Measurements from ENCODE around the gene MED17. TPM values are rescaled to one million over a fixed set of nuclear protein-coding genes. Genes with fewer than 3 reads are reported as not detected.

The MED17 gene
- total RNA-seq, 2 experiments from 2014 or later: 23.0 to 33.3 TPM

GRCh38 chr11:93842034-93842433 lies 58.0 kb downstream of the MED17 start:
- intact Hi-C loops (cut with micrococcal nuclease; ENCODE audit: unreplicated experiment): no loop called here
- no peaks in the 10 kb centered on the region for H3K36me3 ChIP-seq (ENCODE audit: insufficient read depth, low read length)
- ChIA-PET CTCF (ENCODE audit: unreplicated experiment) (no interaction called here), POLR2A (interaction anchor here (0.6 kb wide), 1 partner anchor 540 kb away, joined by 3 read pairs; no protein-coding TSS in a partner anchor)
- H3K4me2 ChIP-seq (ENCODE audit: low read length): no peak overlapping the region
- no peak overlapping the region for H3K4me3 ChIP-seq (ENCODE audit: low read depth, low read length, poor library complexity, severe bottlenecking)
- TF ChIP-seq CTCF (conservative IDR thresholded peaks at IDR 0.05; ENCODE audit: low read length) (no peak), EZH2phosphoT487 (IDR thresholded peaks at IDR 0.05; ENCODE audit: borderline replicate concordance, low read depth, low read length) (no peak)
- H3K27ac ChIP-seq (ENCODE audit: low read depth, low read length, poor library complexity, severe bottlenecking): no peak overlapping the region
- no peaks in the 10 kb centered on the region for H3K9me2 ChIP-seq (ENCODE audit: insufficient read depth, low read length)
- no peaks in the 10 kb centered on the region for H3K79me2 ChIP-seq (ENCODE audit: insufficient read depth, low read depth, low read length)
- H2AFZ ChIP-seq (ENCODE audit: low read length): no peak overlapping the region
- H4K20me1 ChIP-seq (ENCODE audit: insufficient read depth, low read length): no peaks in the 10 kb centered on the region
- BruUV-seq (replicated peaks): no TSS peak
- H3K9me3 ChIP-seq (ENCODE audit: low read length): no peaks in the 10 kb centered on the region
- no peaks in the 10 kb centered on the region for H3K4me1 ChIP-seq (ENCODE audit: insufficient read depth, low read length, poor library complexity, severe bottlenecking)
- no peak for DNase-seq (ENCODE audit: low spot score)

GRCh38 chr11:93842461-93842860 lies 58.4 kb downstream of the MED17 start:
- CTCF ChIA-PET (ENCODE audit: unreplicated experiment): no interaction called here
- TF ChIP-seq EZH2phosphoT487 (IDR thresholded peaks at IDR 0.05; ENCODE audit: borderline replicate concordance, low read depth, low read length) (no peak), CTCF (conservative IDR thresholded peaks at IDR 0.05; ENCODE audit: low read length) (no peak)
- no peaks in the 10 kb centered on the region for H3K9me2 ChIP-seq (ENCODE audit: insufficient read depth, low read length)
- POLR2A ChIA-PET: interaction anchor here (0.6 kb wide), 1 partner anchor 539 kb away, joined by 3 read pairs; no protein-coding TSS in a partner anchor
- no peak overlapping the region for H3K27ac ChIP-seq (ENCODE audit: low read depth, low read length, poor library complexity, severe bottlenecking)
- no peaks in the 10 kb centered on the region for H3K79me2 ChIP-seq (ENCODE audit: insufficient read depth, low read depth, low read length)
- H3K36me3 ChIP-seq (ENCODE audit: insufficient read depth, low read length): no peaks in the 10 kb centered on the region
- H3K4me1 ChIP-seq (ENCODE audit: insufficient read depth, low read length, poor library complexity, severe bottlenecking): no peaks in the 10 kb centered on the region
- no peaks in the 10 kb centered on the region for H4K20me1 ChIP-seq (ENCODE audit: insufficient read depth, low read length)
- no peaks in the 10 kb centered on the region for H3K9me3 ChIP-seq (ENCODE audit: low read length)
- no peak overlapping the region for H3K4me2 ChIP-seq (ENCODE audit: low read length)
- intact Hi-C loops (cut with micrococcal nuclease; ENCODE audit: unreplicated experiment): no loop called here
- H2AFZ ChIP-seq (ENCODE audit: low read length): no peak overlapping the region
- no TSS peak for BruUV-seq (replicated peaks)
- no peak overlapping the region for H3K4me3 ChIP-seq (ENCODE audit: low read depth, low read length, poor library complexity, severe bottlenecking)
- DNase-seq (ENCODE audit: low spot score): no peak

- Histone ChIP-seq H4K20me1 (ENCODE audit: insufficient read depth, low read length) (no peaks in the 10 kb centered on the region), H3K36me3 (ENCODE audit: insufficient read depth, low read length) (no peaks in the 10 kb centered on the region), H3K9me2 (ENCODE audit: insufficient read depth, low read length) (no peaks in the 10 kb centered on the region), H3K79me2 (ENCODE audit: insufficient read depth, low read depth, low read length) (no peaks in the 10 kb centered on the region), H2AFZ (ENCODE audit: low read length) (no peak overlapping the region), H3K4me3 (ENCODE audit: low read depth, low read length, poor library complexity, severe bottlenecking) (no peak overlapping the region), H3K4me2 (ENCODE audit: low read length) (no peak overlapping the region), H3K4me1 (ENCODE audit: insufficient read depth, low read length, poor library complexity, severe bottlenecking) (no peaks in the 10 kb centered on the region), H3K9me3 (ENCODE audit: low read length) (no peaks in the 10 kb centered on the region), H3K27ac (ENCODE audit: low read depth, low read length, poor library complexity, severe bottlenecking) (no peak overlapping the region)
- intact Hi-C loops (cut with micrococcal nuclease; ENCODE audit: unreplicated experiment): no loop called here
- TF ChIP-seq EZH2phosphoT487 (IDR thresholded peaks at IDR 0.05; ENCODE audit: borderline replicate concordance, low read depth, low read length) (no peak), CTCF (conservative IDR thresholded peaks at IDR 0.05; ENCODE audit: low read length) (no peak)
- CTCF ChIA-PET (ENCODE audit: unreplicated experiment): no interaction called here
- POLR2A ChIA-PET: no interaction called here
- no TSS peak for BruUV-seq (replicated peaks)
- DNase-seq (ENCODE audit: low spot score): no peak
Observed at GRCh38 chr11:93843906-93844305, 59.8 kb downstream of the MED17 start.
